K562 (cell line): Measurements from ENCODE around the gene RARRES2. TPM values are rescaled to one million over a fixed set of nuclear protein-coding genes. Genes with fewer than 3 reads are reported as not detected.

Source experiments
- ATAC-seq: fragments of 200-7000 bp; cut with Tn5 transposase; 3 replicates; pipeline ENCODE4 v1.9.1; 2020; ENCODE audit warnings: moderate library complexity
- BruUV-seq: library from RNA; stranded (reverse); fragments of 400-500 nt; replicated peaks from 2 replicates; lab custom pipeline; 2021; lab: Mats Ljungman, UMichigan
- CTCF ChIA-PET: fragments of 300-600 bp; formaldehyde crosslinking; extraction: SDS; loops from one replicate; lab custom pipeline; 2021; ENCODE audit warnings: low intra/inter-chr PET ratio; lab: Yijun Ruan, JAX
- POLR2A ChIA-PET: fragments of 300-600, 350-650 bp; sonication (Branson Sonifier 250); formaldehyde crosslinking; extraction: SDS; loops from one replicate; lab custom pipeline; 2021; ENCODE audit warnings: antibody characterized with exemption, inconsistent platforms; lab: Yijun Ruan, JAX
- DNase-seq, 4 experiments: peaks; one replicate each; pipeline versions ENCODE4 v3.0.0 to v3.0.0-alpha.2; 2011 to 2018; ENCODE audit warnings: low spot score in 3 of 4, mixed read lengths in 3 of 4; ENCODE audit errors: extremely low read depth in 1 of 4
- FAIRE-seq: peaks from 2 replicates; lab custom pipeline; 2011; peaks lifted over from hg19 to GRCh38; lab: Jason Lieb, UNC
- H2AFZ ChIP-seq: 2 replicates; pipeline ENCODE4 v1.6.0; 2011; ENCODE audit warnings: low read depth, low read length, control low read depth, inconsistent platforms
- H3K27ac ChIP-seq: fragments of 200-600 bp; 3 replicates; pipeline ENCODE4 v1.8.0; 2011; ENCODE audit warnings: low read depth, mild to moderate bottlenecking, control low read depth, inconsistent platforms, low read length, moderate library complexity, mixed read lengths; ENCODE audit errors: extremely low read depth
- H3K27me3 ChIP-seq, 2 experiments: fragments of 300-600 bp in 1 of 2; 2 replicates in 1 of 2; 3 replicates in 1 of 2; pipeline versions ENCODE4 v1.6.0 to v1.8.0; 2011; ENCODE audit warnings: inconsistent platforms in 2 of 2, low read length in 2 of 2, mild to moderate bottlenecking in 1 of 2, mixed read lengths in 1 of 2, moderate library complexity in 1 of 2; ENCODE audit not compliant: control insufficient read depth in 2 of 2, insufficient read depth in 2 of 2
- H3K36me3 ChIP-seq: fragments of 300-600 bp; 3 replicates; pipeline ENCODE4 v1.8.0; 2011; ENCODE audit warnings: mild to moderate bottlenecking, low read length, inconsistent platforms; ENCODE audit not compliant: control insufficient read depth, insufficient read depth
- H3K4me1 ChIP-seq, 2 experiments: fragments of 200-600 bp in 1 of 2; replicated peaks in 1 of 2; 2 replicates in 1 of 2; 3 replicates in 1 of 2; pipeline versions ENCODE4 v1.5.1 to v1.8.0; 2011; ENCODE audit warnings: inconsistent platforms in 2 of 2, low read length in 2 of 2, mild to moderate bottlenecking in 1 of 2, mixed read lengths in 1 of 2, moderate library complexity in 1 of 2; ENCODE audit not compliant: control insufficient read depth in 2 of 2, insufficient read depth in 2 of 2
- H3K4me2 ChIP-seq: 2 replicates; pipeline ENCODE4 v1.6.1; 2011; ENCODE audit warnings: low read length, control low read depth, inconsistent platforms, mixed read lengths; ENCODE audit not compliant: insufficient read depth
- H3K4me3 ChIP-seq: fragments of 200-600 bp; sonication (generic), shearing (Covaris generic); 2 replicates; pipeline ENCODE4 v1.5.1; 2016; ENCODE audit warnings: control low read depth, inconsistent platforms
- H3K79me2 ChIP-seq: fragments of 200-600 bp; 3 replicates; pipeline ENCODE4 v1.8.0; 2011; ENCODE audit warnings: low read length, inconsistent platforms; ENCODE audit not compliant: control insufficient read depth, insufficient read depth
- H3K9ac ChIP-seq, 2 experiments: 2 replicates each; pipeline versions ENCODE4 v1.6.0 to v1.6.1; 2011; ENCODE audit warnings: low read depth in 2 of 2, low read length in 2 of 2, control low read depth in 1 of 2, inconsistent platforms in 1 of 2, mild to moderate bottlenecking in 1 of 2, mixed read lengths in 1 of 2; ENCODE audit not compliant: insufficient read depth in 1 of 2
- H3K9me1 ChIP-seq: one replicate; pipeline ENCODE4 v1.6.0; 2011; ENCODE audit warnings: inconsistent platforms, mild to moderate bottlenecking, low read length, moderate library complexity; ENCODE audit not compliant: control insufficient read depth, insufficient read depth
- H3K9me3 ChIP-seq: replicated peaks from 2 replicates; pipeline ENCODE4 v1.5.1; 2011; ENCODE audit warnings: low read depth, low read length, inconsistent platforms; ENCODE audit not compliant: control insufficient read depth, insufficient read depth
- H4K20me1 ChIP-seq: replicated peaks from 2 replicates; pipeline ENCODE4 v1.6.1; 2011; ENCODE audit warnings: low read length, inconsistent platforms, mixed read lengths; ENCODE audit not compliant: control insufficient read depth, insufficient read depth
- FOXP1 ChIP-seq: sonication (generic); formaldehyde crosslinking; IDR thresholded peaks from 2 replicates; pipeline ENCODE4 v1.8.0; 2022; ENCODE audit warnings: mild to moderate bottlenecking, missing genetic modification reagents
- WHSC1 ChIP-seq: IDR thresholded peaks from one replicate; pipeline ENCODE4 v1.6.1; 2012; ENCODE audit warnings: low read length, control low read depth, inconsistent platforms
- WGBS: fragments of 100-300 bp; shearing (Covaris generic); methylation state at CpG from one replicate; pipeline ENCODE4 v1.1.6; 2016; ENCODE audit warnings: low coverage, mixed read lengths; ENCODE audit not compliant: insufficient coverage; ENCODE audit errors: missing lambda C conversion rate; 5-methylcytosine and 5-hydroxymethylcytosine counted together
- in situ Hi-C: fragments of 300-500 bp; cut with MboI; formaldehyde crosslinking; loops from 4 replicates; pipeline ENCODE4 v1.15.0; 2018; ENCODE audit warnings: inconsistent platforms, mixed read lengths
- intact Hi-C: fragments of 100-400 bp; cut with micrococcal nuclease; formaldehyde crosslinking; loops from 2 replicates; pipeline ENCODE4 v1.14.2; 2022
- polyA plus RNA-seq, 8 experiments: library from polyadenylated mRNA; depleted of rRNA in 4 of 8; stranded (reverse) in 5 of 8; unstranded in 3 of 8; fragments of >200 nt; fragmentation: Nextera tagmentation in 2 of 8; fragmentation: Illumina TruSeq in 1 of 8; extraction: Ambion mirVana in 2 of 8; extraction: Trizol in 1 of 8; gene quantifications; 2 replicates each; pipeline versions ENCODE4 v1.2.1 to v1.2.3, GENCODE V29; 2011 to 2014; ENCODE audit warnings: inconsistent platforms in 1 of 8, missing spikeins in 1 of 8
- total RNA-seq, 7 experiments: library from RNA; depleted of rRNA in 6 of 7; stranded (reverse); fragments of >200 nt in 6 of 7; fragmentation: Illumina TruSeq in 2 of 7; extraction: Trizol in 2 of 7; gene quantifications; 2 replicates each; pipeline versions ENCODE4 v1.2.1 to v1.2.3, GENCODE V29; 2011 to 2021; ENCODE audit warnings: low replicate concordance in 1 of 7
- TF ChIP-seq, protein P1 (sequence below), 2 experiments: fragments of 450-650 bp in 1 of 2; sonication (generic) in 1 of 2; formaldehyde crosslinking in 1 of 2; IDR thresholded peaks; 2 replicates each; pipeline versions ENCODE4 v1.7.1 to v1.9.0; 2016 to 2022; ENCODE audit warnings: inconsistent platforms in 1 of 2, mild to moderate bottlenecking in 1 of 2, missing genetic modification reagents in 1 of 2

Gene RARRES2
- total and polyA plus RNA-seq, 9 of the 15 experiments (the other 6 are each of a cell fraction or from before 2014, with no cell fraction given) = 0.11 to 1.7 (median 0.23) TPM; not detected in 6

DNA sequence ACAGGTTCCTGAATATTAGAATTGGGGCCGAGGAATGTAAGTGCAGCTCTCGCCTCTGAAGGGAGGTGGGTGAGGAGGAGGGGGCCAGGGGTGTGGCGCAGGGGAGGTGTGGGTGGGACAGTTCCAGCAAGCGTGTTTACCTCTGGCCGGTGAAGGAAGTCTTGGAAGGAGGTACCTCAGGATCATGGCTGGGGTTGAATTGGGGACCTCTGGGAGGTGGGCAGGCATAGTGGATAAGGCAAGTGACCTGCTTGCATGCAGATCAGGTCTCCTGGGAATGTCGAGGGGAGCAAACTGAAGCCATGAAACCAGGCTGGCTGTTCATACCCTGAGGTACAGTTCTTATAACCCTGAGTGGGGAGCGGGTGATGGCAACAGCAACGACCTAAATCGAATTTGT is 39.7 kb upstream of the RARRES2 start (continued):
- no peak for TF ChIP-seq FOXP1 (CRISPR knock-in tag)

DNA sequence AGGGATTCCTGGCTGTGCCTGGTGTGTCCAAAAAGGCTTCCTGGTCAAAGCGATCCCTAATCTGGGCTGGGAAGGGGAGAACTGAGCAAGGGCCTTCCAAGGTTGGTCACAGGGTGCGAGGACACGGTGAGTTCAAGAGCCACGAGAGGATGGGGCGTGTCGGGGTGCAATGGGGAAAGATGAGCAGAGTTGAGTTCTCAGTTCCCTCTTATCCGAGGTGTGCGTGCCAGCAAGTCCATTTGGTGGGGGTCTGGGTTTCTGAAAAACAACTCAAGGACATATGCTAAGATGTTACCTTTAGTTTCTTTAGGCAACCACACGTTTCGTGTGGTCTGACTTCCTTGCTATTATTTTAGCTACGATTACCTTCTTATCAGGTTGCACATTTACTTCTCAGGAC is 39.0 kb upstream of the RARRES2 start:
- 63% methylated on average over 11 of the region's 11 CpGs for WGBS
- Histone ChIP-seq H3K27ac (no peak overlapping the region), H3K4me3 (peak overlapping the region; percentile 96; the same call in 1 of the 2 replicates), H4K20me1 (peaks cover 32% of the 10 kb centered on the region), H2AFZ (no peak overlapping the region), H3K27me3 (no peaks in the 10 kb centered on the region), H3K9me1 (peaks cover 10% of the 10 kb centered on the region), H3K9ac (peak overlapping the region; percentile 64 to 81), H3K4me2 (peak overlapping the region; percentile 99), H3K79me2 (peaks cover 58% of the 10 kb centered on the region), H3K9me3 (no peaks in the 10 kb centered on the region), H3K36me3 (peaks cover 8% of the 10 kb centered on the region; the same call in 1 of the 3 replicates), H3K4me1 (peaks cover 26 to 53% of the 10 kb centered on the region in 2 experiments)
- intact Hi-C loops = no loop called here
- CTCF ChIA-PET = no interaction called here
- TF ChIP-seq WHSC1 = peak; percentile 78
- TF ChIP-seq, protein P1, sequence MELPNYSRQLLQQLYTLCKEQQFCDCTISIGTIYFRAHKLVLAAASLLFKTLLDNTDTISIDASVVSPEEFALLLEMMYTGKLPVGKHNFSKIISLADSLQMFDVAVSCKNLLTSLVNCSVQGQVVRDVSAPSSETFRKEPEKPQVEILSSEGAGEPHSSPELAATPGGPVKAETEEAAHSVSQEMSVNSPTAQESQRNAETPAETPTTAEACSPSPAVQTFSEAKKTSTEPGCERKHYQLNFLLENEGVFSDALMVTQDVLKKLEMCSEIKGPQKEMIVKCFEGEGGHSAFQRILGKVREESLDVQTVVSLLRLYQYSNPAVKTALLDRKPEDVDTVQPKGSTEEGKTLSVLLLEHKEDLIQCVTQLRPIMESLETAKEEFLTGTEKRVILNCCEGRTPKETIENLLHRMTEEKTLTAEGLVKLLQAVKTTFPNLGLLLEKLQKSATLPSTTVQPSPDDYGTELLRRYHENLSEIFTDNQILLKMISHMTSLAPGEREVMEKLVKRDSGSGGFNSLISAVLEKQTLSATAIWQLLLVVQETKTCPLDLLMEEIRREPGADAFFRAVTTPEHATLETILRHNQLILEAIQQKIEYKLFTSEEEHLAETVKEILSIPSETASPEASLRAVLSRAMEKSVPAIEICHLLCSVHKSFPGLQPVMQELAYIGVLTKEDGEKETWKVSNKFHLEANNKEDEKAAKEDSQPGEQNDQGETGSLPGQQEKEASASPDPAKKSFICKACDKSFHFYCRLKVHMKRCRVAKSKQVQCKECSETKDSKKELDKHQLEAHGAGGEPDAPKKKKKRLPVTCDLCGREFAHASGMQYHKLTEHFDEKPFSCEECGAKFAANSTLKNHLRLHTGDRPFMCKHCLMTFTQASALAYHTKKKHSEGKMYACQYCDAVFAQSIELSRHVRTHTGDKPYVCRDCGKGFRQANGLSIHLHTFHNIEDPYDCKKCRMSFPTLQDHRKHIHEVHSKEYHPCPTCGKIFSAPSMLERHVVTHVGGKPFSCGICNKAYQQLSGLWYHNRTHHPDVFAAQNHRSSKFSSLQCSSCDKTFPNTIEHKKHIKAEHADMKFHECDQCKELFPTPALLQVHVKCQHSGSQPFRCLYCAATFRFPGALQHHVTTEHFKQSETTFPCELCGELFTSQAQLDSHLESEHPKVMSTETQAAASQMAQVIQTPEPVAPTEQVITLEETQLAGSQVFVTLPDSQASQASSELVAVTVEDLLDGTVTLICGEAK (IDR thresholded peaks at IDR 0.05) = no peak
- TF ChIP-seq, protein P1 (CRISPR knock-in tag; IDR thresholded peaks at IDR 0.05) = no peak
- ATAC-seq (no peak), FAIRE-seq (no peak), DNase-seq (no peak)
- in situ Hi-C loops = no loop called here
- BruUV-seq = no TSS peak
- POLR2A ChIA-PET = interaction anchor here (0.6 to 0.7 kb wide), 3 partner anchors 9 to 32 kb away, joined by 4 read pairs; no protein-coding TSS in a partner anchor
